SIG-M5 (cell line): ENCODE results near the gene ELAVL4.
"Not testable (repeated sequence)": the region's sequence is repeated elsewhere in the genome, so short reads cannot be mapped to it uniquely, and the experiment has no call there.

Experiments used
- DNase-seq: peaks from one replicate; lab custom pipeline; 2025; lab: John Stamatoyannopoulos, UW

ELAVL4 gene

GRCh38 chr1:50126927-50127715, 18.4 kb downstream of the ELAVL4 start:
- DNase-seq = no peak

- no peak for DNase-seq
Measured at GRCh38 chr1:50129201-50129600, 20.5 kb downstream of the ELAVL4 start.

- DNase-seq = no peak
Measured at GRCh38 chr1:50132347-50132894, 23.7 kb downstream of the ELAVL4 start.

GRCh38 chr1:50135716-50136115, 27.0 kb downstream of the ELAVL4 start:
- no peak for DNase-seq

- DNase-seq = no peak
Measured at GRCh38 chr1:50139339-50140181, 30.8 kb downstream of the ELAVL4 start.

- DNase-seq = no peak
Measured at GRCh38 chr1:50140182-50140447, 31.4 kb downstream of the ELAVL4 start.

GRCh38 chr1:50147191-50147850, 38.6 kb downstream of the ELAVL4 start:
- no peak for DNase-seq

GRCh38 chr1:50148142-50148923, 39.6 kb downstream of the ELAVL4 start:
- DNase-seq = no peak

- no peak for DNase-seq
Measured at GRCh38 chr1:50152236-50152635, 43.5 kb downstream of the ELAVL4 start.

GRCh38 chr1:50155541-50155940, 46.8 kb downstream of the ELAVL4 start:
- DNase-seq = no peak

- no peak for DNase-seq
Measured at GRCh38 chr1:50156241-50157010, 47.7 kb downstream of the ELAVL4 start.

GRCh38 chr1:50157306-50157941, 48.7 kb downstream of the ELAVL4 start:
- no peak for DNase-seq

GRCh38 chr1:50158421-50158820, 49.7 kb downstream of the ELAVL4 start:
- DNase-seq = no peak

GRCh38 chr1:50163680-50164079, 55.0 kb downstream of the ELAVL4 start:
- no peak for DNase-seq

- not testable (repeated sequence) for DNase-seq
Measured at GRCh38 chr1:50166351-50166750, 57.6 kb downstream of the ELAVL4 start.

- DNase-seq = no peak
Measured at GRCh38 chr1:50172299-50172698, 63.6 kb downstream of the ELAVL4 start.

- DNase-seq = no peak
Measured at GRCh38 chr1:50174101-50174500, 65.4 kb downstream of the ELAVL4 start.

GRCh38 chr1:50175719-50176639, 67.3 kb downstream of the ELAVL4 start:
- DNase-seq = no peak

GRCh38 chr1:50177994-50178393, 69.3 kb downstream of the ELAVL4 start:
- DNase-seq = no peak
